K562 (cell line): ENCODE measurements around the gene NEK3. TPM values are rescaled to one million over a fixed set of nuclear protein-coding genes. Genes with fewer than 3 reads are reported as not detected.

Experiments used
- ATAC-seq: fragments of 200-7000 bp; cut with Tn5 transposase; 3 replicates; pipeline ENCODE4 v1.9.1; 2020; ENCODE audit warnings: moderate library complexity
- BruUV-seq: library from RNA; stranded (reverse); fragments of 400-500 nt; replicated peaks from 2 replicates; lab custom pipeline; 2021; lab: Mats Ljungman, UMichigan
- CTCF ChIA-PET: fragments of 300-600 bp; formaldehyde crosslinking; extraction: SDS; loops from one replicate; lab custom pipeline; 2021; ENCODE audit warnings: low intra/inter-chr PET ratio; lab: Yijun Ruan, JAX
- POLR2A ChIA-PET: fragments of 300-600, 350-650 bp; sonication (Branson Sonifier 250); formaldehyde crosslinking; extraction: SDS; loops from one replicate; lab custom pipeline; 2021; ENCODE audit warnings: antibody characterized with exemption, inconsistent platforms; lab: Yijun Ruan, JAX
- DNase-seq, 4 experiments: peaks; one replicate each; pipeline versions ENCODE4 v3.0.0 to v3.0.0-alpha.2; 2011 to 2018; ENCODE audit warnings: low spot score in 3 of 4, mixed read lengths in 3 of 4; ENCODE audit errors: extremely low read depth in 1 of 4
- FAIRE-seq: peaks from 2 replicates; lab custom pipeline; 2011; peaks lifted over from hg19 to GRCh38; lab: Jason Lieb, UNC
- H2AFZ ChIP-seq: 2 replicates; pipeline ENCODE4 v1.6.0; 2011; ENCODE audit warnings: low read depth, low read length, control low read depth, inconsistent platforms
- H3K27ac ChIP-seq: fragments of 200-600 bp; 3 replicates; pipeline ENCODE4 v1.8.0; 2011; ENCODE audit warnings: low read depth, mild to moderate bottlenecking, control low read depth, inconsistent platforms, low read length, moderate library complexity, mixed read lengths; ENCODE audit errors: extremely low read depth
- H3K27me3 ChIP-seq, 2 experiments: fragments of 300-600 bp in 1 of 2; 2 replicates in 1 of 2; 3 replicates in 1 of 2; pipeline versions ENCODE4 v1.6.0 to v1.8.0; 2011; ENCODE audit warnings: inconsistent platforms in 2 of 2, low read length in 2 of 2, mild to moderate bottlenecking in 1 of 2, mixed read lengths in 1 of 2, moderate library complexity in 1 of 2; ENCODE audit not compliant: control insufficient read depth in 2 of 2, insufficient read depth in 2 of 2
- H3K36me3 ChIP-seq: fragments of 300-600 bp; 3 replicates; pipeline ENCODE4 v1.8.0; 2011; ENCODE audit warnings: mild to moderate bottlenecking, low read length, inconsistent platforms; ENCODE audit not compliant: control insufficient read depth, insufficient read depth
- H3K4me1 ChIP-seq, 2 experiments: fragments of 200-600 bp in 1 of 2; replicated peaks in 1 of 2; 2 replicates in 1 of 2; 3 replicates in 1 of 2; pipeline versions ENCODE4 v1.5.1 to v1.8.0; 2011; ENCODE audit warnings: inconsistent platforms in 2 of 2, low read length in 2 of 2, mild to moderate bottlenecking in 1 of 2, mixed read lengths in 1 of 2, moderate library complexity in 1 of 2; ENCODE audit not compliant: control insufficient read depth in 2 of 2, insufficient read depth in 2 of 2
- H3K4me2 ChIP-seq: 2 replicates; pipeline ENCODE4 v1.6.1; 2011; ENCODE audit warnings: low read length, control low read depth, inconsistent platforms, mixed read lengths; ENCODE audit not compliant: insufficient read depth
- H3K4me3 ChIP-seq: fragments of 200-600 bp; sonication (generic), shearing (Covaris generic); 2 replicates; pipeline ENCODE4 v1.5.1; 2016; ENCODE audit warnings: control low read depth, inconsistent platforms
- H3K79me2 ChIP-seq: fragments of 200-600 bp; 3 replicates; pipeline ENCODE4 v1.8.0; 2011; ENCODE audit warnings: low read length, inconsistent platforms; ENCODE audit not compliant: control insufficient read depth, insufficient read depth
- H3K9ac ChIP-seq, 2 experiments: 2 replicates each; pipeline versions ENCODE4 v1.6.0 to v1.6.1; 2011; ENCODE audit warnings: low read depth in 2 of 2, low read length in 2 of 2, control low read depth in 1 of 2, inconsistent platforms in 1 of 2, mild to moderate bottlenecking in 1 of 2, mixed read lengths in 1 of 2; ENCODE audit not compliant: insufficient read depth in 1 of 2
- H3K9me1 ChIP-seq: one replicate; pipeline ENCODE4 v1.6.0; 2011; ENCODE audit warnings: inconsistent platforms, mild to moderate bottlenecking, low read length, moderate library complexity; ENCODE audit not compliant: control insufficient read depth, insufficient read depth
- H3K9me3 ChIP-seq: replicated peaks from 2 replicates; pipeline ENCODE4 v1.5.1; 2011; ENCODE audit warnings: low read depth, low read length, inconsistent platforms; ENCODE audit not compliant: control insufficient read depth, insufficient read depth
- H4K20me1 ChIP-seq: replicated peaks from 2 replicates; pipeline ENCODE4 v1.6.1; 2011; ENCODE audit warnings: low read length, inconsistent platforms, mixed read lengths; ENCODE audit not compliant: control insufficient read depth, insufficient read depth
- RBM25 ChIP-seq: fragments of 200-400 bp; formaldehyde crosslinking; IDR thresholded peaks from 2 replicates; pipeline ENCODE4 v1.6.1; 2018; ENCODE audit warnings: low read length, low read depth, moderate library complexity; ENCODE audit not compliant: severe bottlenecking
- SRF ChIP-seq, 2 experiments: fragments of 250-450, 450-650 bp in 1 of 2; sonication (Bioruptor Pico) in 1 of 2; sonication (generic) in 1 of 2; formaldehyde crosslinking; IDR thresholded peaks; 2 replicates each; pipeline versions ENCODE4 v1.5.0 to v1.5.1; 2020 to 2022; ENCODE audit warnings: mild to moderate bottlenecking in 1 of 2, missing genetic modification reagents in 1 of 2
- USF1 ChIP-seq: sonication (generic); formaldehyde crosslinking; IDR thresholded peaks from 2 replicates; pipeline ENCODE4 v1.9.0; 2022; ENCODE audit warnings: mild to moderate bottlenecking, missing genetic modification reagents
- ZNF146 ChIP-seq: IDR thresholded peaks from one replicate; pipeline ENCODE4 v1.6.1; 2018; ENCODE audit warnings: missing compliant biosample characterization; ENCODE audit not compliant: unreplicated experiment
- WGBS: fragments of 100-300 bp; shearing (Covaris generic); methylation state at CpG from one replicate; pipeline ENCODE4 v1.1.6; 2016; ENCODE audit warnings: low coverage, mixed read lengths; ENCODE audit not compliant: insufficient coverage; ENCODE audit errors: missing lambda C conversion rate; 5-methylcytosine and 5-hydroxymethylcytosine counted together
- in situ Hi-C: fragments of 300-500 bp; cut with MboI; formaldehyde crosslinking; loops from 4 replicates; pipeline ENCODE4 v1.15.0; 2018; ENCODE audit warnings: inconsistent platforms, mixed read lengths
- intact Hi-C: fragments of 100-400 bp; cut with micrococcal nuclease; formaldehyde crosslinking; loops from 2 replicates; pipeline ENCODE4 v1.14.2; 2022
- polyA plus RNA-seq, 8 experiments: library from polyadenylated mRNA; depleted of rRNA in 4 of 8; stranded (reverse) in 5 of 8; unstranded in 3 of 8; fragments of >200 nt; fragmentation: Nextera tagmentation in 2 of 8; fragmentation: Illumina TruSeq in 1 of 8; extraction: Ambion mirVana in 2 of 8; extraction: Trizol in 1 of 8; gene quantifications; 2 replicates each; pipeline versions ENCODE4 v1.2.1 to v1.2.3, GENCODE V29; 2011 to 2014; ENCODE audit warnings: inconsistent platforms in 1 of 8, missing spikeins in 1 of 8
- total RNA-seq, 7 experiments: library from RNA; depleted of rRNA in 6 of 7; stranded (reverse); fragments of >200 nt in 6 of 7; fragmentation: Illumina TruSeq in 2 of 7; extraction: Trizol in 2 of 7; gene quantifications; 2 replicates each; pipeline versions ENCODE4 v1.2.1 to v1.2.3, GENCODE V29; 2011 to 2021; ENCODE audit warnings: low replicate concordance in 1 of 7
- TF ChIP-seq, protein P1 (sequence below): sonication (generic); formaldehyde crosslinking; IDR thresholded peaks from 2 replicates; pipeline ENCODE4 v1.8.0; 2022; ENCODE audit warnings: missing genetic modification reagents, mild to moderate bottlenecking, moderate library complexity, borderline replicate concordance

The NEK3 gene
- total and polyA plus RNA-seq, 9 of the 15 experiments (the other 6 are each of a cell fraction or from before 2014, with no cell fraction given): 6.2 to 11.0 (median 9.3) TPM

DNA sequence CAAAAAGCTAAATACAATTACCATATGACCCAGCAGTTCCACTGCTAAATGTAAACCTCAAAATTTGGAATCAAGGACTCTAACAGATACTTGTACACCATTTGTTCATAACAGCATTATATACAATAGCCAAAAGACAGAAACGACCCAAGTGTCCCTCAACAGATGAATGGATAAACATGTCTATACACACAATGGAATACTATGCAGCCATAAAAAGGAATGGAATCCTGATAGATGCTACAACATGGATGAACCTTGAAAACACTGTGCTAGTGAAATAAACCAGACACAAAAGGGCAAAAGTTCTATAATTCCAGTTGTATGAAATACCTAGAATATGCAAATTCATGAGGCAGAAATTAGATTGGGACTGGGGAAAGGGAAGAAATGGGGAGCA, 12.2 kb downstream of the NEK3 start:
- no peak overlapping the region for H3K9ac ChIP-seq
- H4K20me1 ChIP-seq: no peaks in the 10 kb centered on the region
- H3K9me3 ChIP-seq: no peaks in the 10 kb centered on the region
- no peaks in the 10 kb centered on the region for H3K79me2 ChIP-seq
- TF ChIP-seq ZNF146 (CRISPR knock-in tag) (peak; percentile 82), SRF (CRISPR knock-in tag; IDR thresholded peaks at IDR 0.05) (no peak), USF1 (no peak), RBM25 (peak; percentile 34)
- TF ChIP-seq, protein P1, sequence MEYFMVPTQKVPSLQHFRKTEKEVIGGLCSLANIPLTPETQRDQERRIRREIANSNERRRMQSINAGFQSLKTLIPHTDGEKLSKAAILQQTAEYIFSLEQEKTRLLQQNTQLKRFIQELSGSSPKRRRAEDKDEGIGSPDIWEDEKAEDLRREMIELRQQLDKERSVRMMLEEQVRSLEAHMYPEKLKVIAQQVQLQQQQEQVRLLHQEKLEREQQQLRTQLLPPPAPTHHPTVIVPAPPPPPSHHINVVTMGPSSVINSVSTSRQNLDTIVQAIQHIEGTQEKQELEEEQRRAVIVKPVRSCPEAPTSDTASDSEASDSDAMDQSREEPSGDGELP (CRISPR knock-in tag): no peak
- no peak for ATAC-seq
- H3K9me1 ChIP-seq: no peaks in the 10 kb centered on the region
- in situ Hi-C loops: loop anchor here (25.0 kb wide), 2 partner anchors 710 to 1010 kb away; no protein-coding TSS in a partner anchor
- no peak overlapping the region for H3K4me3 ChIP-seq
- H3K4me2 ChIP-seq: no peak overlapping the region
- H2AFZ ChIP-seq: no peak overlapping the region
- POLR2A ChIA-PET: interaction anchor here (0.9 kb wide), 1 partner anchor 9 kb away, joined by 3 read pairs; no protein-coding TSS in a partner anchor
- no peak for FAIRE-seq
- no peaks in the 10 kb centered on the region for H3K27me3 ChIP-seq
- no TSS peak for BruUV-seq
- no peak for DNase-seq
- CTCF ChIA-PET: no interaction called here
- no peak overlapping the region for H3K27ac ChIP-seq
- WGBS: 0% methylated on average over 1 of the region's 1 CpG
- intact Hi-C loops: no loop called here
- no peaks in the 10 kb centered on the region for H3K36me3 ChIP-seq
- H3K4me1 ChIP-seq: no peaks in the 10 kb centered on the region
